HepG2 (cell line): ENCODE measurements around the gene A4GNT. TPM values are rescaled to one million over a fixed set of nuclear protein-coding genes. Genes with fewer than 3 reads are reported as not detected.

Source experiments
- ATAC-seq: fragments of 200-7000 bp; cut with Tn5 transposase; 3 replicates; pipeline ENCODE4 v1.9.1; 2020; ENCODE audit warnings: mild to moderate bottlenecking, moderate library complexity
- BruUV-seq: library from RNA; stranded (reverse); fragments of 400-500 nt; replicated peaks from 2 replicates; lab custom pipeline; 2021; lab: Mats Ljungman, UMichigan
- CTCF ChIA-PET: fragments of 300-600 bp; formaldehyde crosslinking; extraction: SDS; loops from one replicate; lab custom pipeline; 2021; ENCODE audit warnings: low total read pairs, inconsistent platforms, low intra/inter-chr PET ratio; lab: Yijun Ruan, JAX
- POLR2A ChIA-PET: fragments of 350-600 bp; sonication (Branson Sonifier 250); formaldehyde crosslinking; loops from one replicate; lab custom pipeline; 2020; ENCODE audit warnings: antibody characterized with exemption, inconsistent platforms; lab: Yijun Ruan, JAX
- DNase-seq: peaks from one replicate; pipeline ENCODE4 v3.0.0-alpha.2; 2015; ENCODE audit warnings: low spot score
- FAIRE-seq: peaks from 3 replicates; lab custom pipeline; 2011; peaks lifted over from hg19 to GRCh38; lab: Jason Lieb, UNC
- H2AFZ ChIP-seq: one replicate; pipeline ENCODE4 v1.6.1; 2011; ENCODE audit warnings: low read length, inconsistent platforms
- H3K27ac ChIP-seq: fragments of 300-600 bp; 3 replicates; pipeline ENCODE4 v1.8.0; 2011; ENCODE audit warnings: mixed run types, mild to moderate bottlenecking, mixed read lengths, low read length, inconsistent platforms; ENCODE audit not compliant: insufficient read depth; ENCODE audit errors: extremely low read length
- H3K27me3 ChIP-seq, 2 experiments: fragments of 200-600 bp in 1 of 2; 2 replicates in 1 of 2; 3 replicates in 1 of 2; pipeline versions ENCODE4 v1.6.0 to v1.8.0; 2011; ENCODE audit warnings: low read length in 2 of 2, mild to moderate bottlenecking in 2 of 2, moderate library complexity in 2 of 2, inconsistent platforms in 1 of 2; ENCODE audit not compliant: insufficient read depth in 2 of 2, control insufficient read depth in 1 of 2
- H3K36me3 ChIP-seq, 2 experiments: fragments of 200-600 bp in 1 of 2; replicated peaks in 1 of 2; 2 replicates in 1 of 2; 3 replicates in 1 of 2; pipeline versions ENCODE4 v1.5.1 to v1.8.0; 2011; ENCODE audit warnings: low read length in 2 of 2, inconsistent platforms in 1 of 2; ENCODE audit not compliant: insufficient read depth in 2 of 2, control insufficient read depth in 1 of 2
- H3K4me1 ChIP-seq: 2 replicates; pipeline ENCODE4 v1.5.1; 2012; ENCODE audit warnings: low read length, inconsistent platforms; ENCODE audit not compliant: insufficient read depth
- H3K4me2 ChIP-seq: 2 replicates; pipeline ENCODE4 v1.6.0; 2011; ENCODE audit warnings: low read depth, low read length, inconsistent platforms
- H3K4me3 ChIP-seq, 3 experiments: fragments of 200-600 bp in 1 of 3; sonication (generic), shearing (Covaris generic) in 1 of 3; replicated peaks in 1 of 3; 2 replicates each; pipeline ENCODE4 v1.5.1; 2011 to 2016; ENCODE audit warnings: low read length in 3 of 3, inconsistent platforms in 2 of 3, low read depth in 2 of 3, mild to moderate bottlenecking in 2 of 3, control low read depth in 1 of 3, mixed read lengths in 1 of 3; ENCODE audit not compliant: insufficient read depth in 1 of 3
- H3K79me2 ChIP-seq: one replicate; pipeline ENCODE4 v1.6.1; 2011; ENCODE audit warnings: low read length, inconsistent platforms; ENCODE audit not compliant: insufficient read depth
- H3K9ac ChIP-seq: 2 replicates; pipeline ENCODE4 v1.6.0; 2011; ENCODE audit warnings: mild to moderate bottlenecking, low read depth, low read length, inconsistent platforms; ENCODE audit not compliant: insufficient read depth
- H3K9me3 ChIP-seq: 2 replicates; pipeline ENCODE4 v1.5.1; 2012; ENCODE audit warnings: mild to moderate bottlenecking, low read length
- H4K20me1 ChIP-seq: 2 replicates; pipeline ENCODE4 v1.6.0; 2011; ENCODE audit warnings: inconsistent platforms, mild to moderate bottlenecking, low read length, moderate library complexity; ENCODE audit not compliant: insufficient read depth
- ARID5B ChIP-seq: IDR thresholded peaks from 2 replicates; pipeline ENCODE4 v1.4.0; 2020; ENCODE audit warnings: mild to moderate bottlenecking, missing genetic modification reagents
- ATF7-NPFF ChIP-seq: sonication (generic); formaldehyde crosslinking; IDR thresholded peaks from 2 replicates; pipeline ENCODE4 v1.8.1; 2023; ENCODE audit warnings: mild to moderate bottlenecking, low read depth, missing genetic modification reagents, moderate library complexity
- FOSL2 ChIP-seq: sonication (generic); formaldehyde crosslinking; IDR thresholded peaks from 2 replicates; pipeline ENCODE4 v1.4.0; 2020; ENCODE audit warnings: missing genetic modification reagents
- FOXO4 ChIP-seq: sonication (generic); formaldehyde crosslinking; conservative IDR thresholded peaks from 2 replicates; pipeline ENCODE4 v1.8.1; 2023; ENCODE audit warnings: missing genetic modification reagents
- HCFC1 ChIP-seq: fragments of 150-350 bp; IDR thresholded peaks from 2 replicates; pipeline ENCODE4 v1.6.1; 2014; ENCODE audit warnings: low read depth, low read length
- HMG20B ChIP-seq: conservative IDR thresholded peaks from 2 replicates; pipeline ENCODE4 v1.6.1; 2016; ENCODE audit warnings: missing genetic modification reagents, missing compliant biosample characterization
- PATZ1 ChIP-seq: sonication (generic); formaldehyde crosslinking; IDR thresholded peaks from 2 replicates; pipeline ENCODE4 v1.4.0; 2020; ENCODE audit warnings: missing genetic modification reagents
- POLR2AphosphoS2 ChIP-seq: IDR thresholded peaks from 2 replicates; pipeline ENCODE4 v1.6.1; 2011; ENCODE audit warnings: low read depth, low read length, improper control_type of control experiment
- UBTF ChIP-seq: sonication (generic); formaldehyde crosslinking; IDR thresholded peaks from 2 replicates; pipeline ENCODE4 v1.4.0; 2020; ENCODE audit warnings: mild to moderate bottlenecking, missing genetic modification reagents
- ZSCAN9 ChIP-seq: IDR thresholded peaks from 2 replicates; pipeline ENCODE4 v1.6.1; 2016; ENCODE audit warnings: borderline replicate concordance
- WGBS: methylation state at CpG from one replicate; pipeline ENCODE4 v1.1.6; 2017; ENCODE audit warnings: low lambda C conversion rate; 5-methylcytosine and 5-hydroxymethylcytosine counted together
- in situ Hi-C: cut with HindIII; loops from 2 replicates; pipeline ENCODE4 v1.10.0; 2017; ENCODE audit warnings: low pct_unique_long_range_greater_than_20kb; ENCODE audit not compliant: extremely low pct_ligation_motif_present
- intact Hi-C: fragments of 100-400 bp; cut with micrococcal nuclease; formaldehyde crosslinking; loops from one replicate; pipeline ENCODE4 v1.10.0; 2022; ENCODE audit not compliant: unreplicated experiment
- polyA plus RNA-seq, 8 experiments: library from polyadenylated mRNA; depleted of rRNA in 3 of 8; stranded (reverse) in 7 of 8; unstranded in 1 of 8; fragments of >200 nt; fragmentation: Illumina TruSeq in 4 of 8; extraction: Trizol in 4 of 8; gene quantifications; 2 replicates each; pipeline versions ENCODE4 v1.2.1 to v1.2.3, GENCODE V29; 2011 to 2016; ENCODE audit warnings: low read depth in 4 of 8, missing spikeins in 1 of 8, mixed read lengths in 1 of 8; ENCODE audit not compliant: insufficient read depth in 1 of 8
- total RNA-seq, 5 experiments: library from RNA; depleted of rRNA; stranded (reverse); fragments of >200 nt; fragmentation: Illumina TruSeq; extraction: Trizol; gene quantifications; 2 replicates each; pipeline ENCODE4 v1.2.3, GENCODE V29; 2016; ENCODE audit warnings: low read depth in 1 of 5

Gene A4GNT
- total and polyA plus RNA-seq, 2 of the 13 experiments (the other 11 are each of a cell fraction or from before 2014, with no cell fraction given) = not detected

- Histone ChIP-seq H3K79me2 (no peaks in the 10 kb centered on the region), H4K20me1 (no peaks in the 10 kb centered on the region), H3K4me1 (no peaks in the 10 kb centered on the region), H3K27ac (no peak overlapping the region), H3K4me2 (no peak overlapping the region), H3K36me3 (no peaks in the 10 kb centered on the region), H3K4me3 (no peak overlapping the region), H3K27me3 (no peaks in the 10 kb centered on the region; a peak in 2 of 5 replicates), H3K9me3 (no peaks in the 10 kb centered on the region), H2AFZ (no peak overlapping the region), H3K9ac (no peak overlapping the region)
- DNase-seq (no peak), FAIRE-seq (no peak), ATAC-seq (no peak)
- ChIA-PET POLR2A (no interaction called here), CTCF (no interaction called here)
- BruUV-seq = no TSS peak
- WGBS = 13% methylated on average over 1 of the region's 1 CpG
- in situ Hi-C loops = no loop called here
- intact Hi-C loops = no loop called here
- no peak for TF ChIP-seq UBTF (CRISPR knock-in tag)
- no peak for TF ChIP-seq HCFC1
- TF ChIP-seq POLR2AphosphoS2 = no peak
- TF ChIP-seq HMG20B (CRISPR knock-in tag) = no peak
- TF ChIP-seq FOSL2 = no peak
- TF ChIP-seq ATF7-NPFF (CRISPR knock-in tag) = no peak
- TF ChIP-seq PATZ1 (CRISPR knock-in tag) = no peak
- no peak for TF ChIP-seq FOXO4
- TF ChIP-seq ZSCAN9 (CRISPR knock-in tag) = no peak
- no peak for TF ChIP-seq ARID5B (CRISPR knock-in tag)
Measured at GRCh38 chr3:138127636-138128365, 4.4 kb downstream of the A4GNT start.
